Neutrophil (primary cell): Measurements from ENCODE around the gene STK26.

Source experiments
- H3K27ac ChIP-seq: fragments of 200-600 bp; sonication (generic); 2 replicates; pipeline ENCODE4 v1.5.1; 2016; ENCODE audit warnings: mild to moderate bottlenecking, moderate library complexity
- H3K27me3 ChIP-seq: fragments of 200-600 bp; sonication (generic); 2 replicates; pipeline ENCODE4 v1.6.0; 2016; ENCODE audit warnings: mild to moderate bottlenecking
- H3K36me3 ChIP-seq: fragments of 200-600 bp; sonication (generic); 2 replicates; pipeline ENCODE4 v1.5.1; 2017
- H3K4me1 ChIP-seq, 2 experiments: fragments of 200-600 bp in 1 of 2; sonication (generic) in 1 of 2; 1 replicate in 1 of 2; 2 replicates in 1 of 2; pipeline versions ENCODE4 v1.5.1 to v1.6.1; 2013 to 2016; ENCODE audit warnings: low read depth in 1 of 2, low read length in 1 of 2, mild to moderate bottlenecking in 1 of 2, moderate library complexity in 1 of 2; ENCODE audit not compliant: control insufficient read depth in 1 of 2, insufficient read depth in 1 of 2
- H3K4me3 ChIP-seq, 2 experiments: fragments of 200-600 bp in 1 of 2; sonication (generic) in 1 of 2; 1 replicate in 1 of 2; 2 replicates in 1 of 2; pipeline ENCODE4 v1.5.1; 2013 to 2016; ENCODE audit warnings: low read depth in 1 of 2, low read length in 1 of 2, mild to moderate bottlenecking in 1 of 2, moderate library complexity in 1 of 2
- H3K9me3 ChIP-seq: fragments of 200-600 bp; sonication (generic); 2 replicates; pipeline ENCODE4 v1.5.1; 2016
- CTCF ChIP-seq: fragments of 200-600 bp; sonication (generic); IDR thresholded peaks from 2 replicates; pipeline ENCODE4 v1.5.1; 2016; ENCODE audit warnings: antibody characterized with exemption

Gene STK26

DNA sequence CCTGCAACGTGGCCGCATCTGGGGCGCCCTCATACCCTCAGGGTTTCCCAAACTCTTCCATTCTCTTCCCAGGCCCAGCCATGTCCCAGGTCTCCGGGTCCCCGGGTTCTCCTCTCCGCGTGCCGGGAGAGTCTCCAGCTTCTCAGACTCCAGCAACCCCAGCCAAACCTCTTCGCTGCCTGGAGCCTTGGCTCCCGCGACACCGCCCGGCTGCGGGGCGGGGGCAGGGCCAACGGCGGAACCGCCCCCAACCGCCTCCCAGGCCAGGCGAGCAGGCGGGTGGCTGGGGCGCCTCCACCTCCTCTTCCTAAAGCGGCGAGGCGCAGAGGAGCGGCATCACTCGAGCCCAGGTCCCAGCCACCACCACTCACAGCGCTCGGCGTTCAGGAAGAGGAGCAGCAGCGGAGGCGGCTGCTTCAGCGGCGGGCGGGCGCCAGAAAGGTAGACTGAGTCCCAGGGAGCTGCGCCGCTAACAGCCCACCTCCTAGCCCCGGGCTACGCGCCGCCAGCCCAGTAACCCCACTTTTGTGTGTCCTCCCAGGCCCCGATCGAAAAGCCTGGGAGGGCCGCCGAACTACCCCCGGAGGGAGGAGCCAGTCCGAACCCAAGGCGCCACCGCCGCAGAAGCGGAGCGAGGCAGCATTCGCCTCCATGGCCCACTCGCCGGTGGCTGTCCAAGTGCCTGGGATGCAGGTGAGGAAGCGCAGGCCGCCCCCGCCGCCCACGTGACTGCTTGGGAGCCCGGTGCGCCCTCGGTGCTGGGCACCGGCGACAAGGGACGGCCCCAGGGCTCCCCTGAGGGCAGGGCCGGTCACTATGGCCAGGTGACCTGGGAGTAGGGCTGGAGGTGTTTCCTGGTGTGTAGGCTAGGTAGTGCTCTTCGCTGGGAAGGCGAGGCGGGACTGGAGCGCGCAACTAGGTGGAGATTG, at the start of gene STK26:
TSS of gene STK26 (plus strand) at position 336 of the 929 bp plus-strand sequence. CDS start at position 652, 316 bp downstream.
- H3K4me1 ChIP-seq = peaks cover 34 to 58% of the 10 kb centered on the region in 2 experiments
- no peaks in the 10 kb centered on the region for H3K9me3 ChIP-seq
- no peaks in the 10 kb centered on the region for H3K27me3 ChIP-seq
- H3K36me3 ChIP-seq = no peaks in the 10 kb centered on the region
- H3K27ac ChIP-seq = peak within 1 kb of the TSS; percentile 88
- peak within 1 kb of the TSS; percentile 76 to 78 for H3K4me3 ChIP-seq
- TF ChIP-seq CTCF = no peak

- H3K4me1 ChIP-seq = no peaks in the 10 kb centered on the region
- H3K36me3 ChIP-seq = no peaks in the 10 kb centered on the region
- H3K9me3 ChIP-seq = no peaks in the 10 kb centered on the region
- no peak overlapping the region for H3K27ac ChIP-seq
- H3K4me3 ChIP-seq = no peak overlapping the region
- TF ChIP-seq CTCF = no peak
- no peaks in the 10 kb centered on the region for H3K27me3 ChIP-seq
These were observed 47.3 kb upstream of the STK26 start for GRCh38 chrX:131975851-131976250.

DNA sequence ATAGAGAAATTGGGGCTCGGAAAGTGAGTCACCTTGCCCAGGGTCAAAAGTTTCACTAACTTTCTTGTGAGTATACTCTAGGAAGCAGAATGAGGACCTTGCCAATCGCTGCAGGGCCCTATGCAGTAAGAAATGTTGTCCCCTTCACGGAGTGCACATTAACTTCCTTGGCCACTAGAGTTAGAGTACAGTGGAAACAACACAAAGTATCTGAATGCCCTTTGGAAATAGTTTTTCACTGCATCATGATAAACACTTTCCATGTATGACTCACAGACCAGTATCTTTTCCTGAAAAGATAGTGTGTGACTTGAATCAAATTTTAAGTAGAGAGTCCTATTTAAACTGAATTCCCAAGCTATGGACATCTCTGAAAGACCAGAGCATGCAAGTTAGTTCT, 45.5 kb upstream of the STK26 start:
- no peaks in the 10 kb centered on the region for H3K36me3 ChIP-seq
- no peaks in the 10 kb centered on the region for H3K9me3 ChIP-seq
- TF ChIP-seq CTCF = no peak
- no peaks in the 10 kb centered on the region for H3K27me3 ChIP-seq
- no peak overlapping the region for H3K4me3 ChIP-seq
- no peaks in the 10 kb centered on the region for H3K4me1 ChIP-seq
- H3K27ac ChIP-seq = no peak overlapping the region

GRCh38 chrX:131979116-131979515, 44.0 kb upstream of the STK26 start:
- no peak for TF ChIP-seq CTCF
- Histone ChIP-seq H3K27me3 (no peaks in the 10 kb centered on the region), H3K4me1 (no peaks in the 10 kb centered on the region), H3K9me3 (no peaks in the 10 kb centered on the region), H3K4me3 (no peak overlapping the region), H3K27ac (no peak overlapping the region), H3K36me3 (no peaks in the 10 kb centered on the region)

GRCh38 chrX:131985526-131986049, 37.5 kb upstream of the STK26 start:
- no peaks in the 10 kb centered on the region for H3K9me3 ChIP-seq
- no peak overlapping the region for H3K4me3 ChIP-seq
- H3K36me3 ChIP-seq = no peaks in the 10 kb centered on the region
- peak overlapping the region; percentile 93 for H3K27ac ChIP-seq
- H3K4me1 ChIP-seq = peaks cover 29 to 38% of the 10 kb centered on the region in 2 experiments
- TF ChIP-seq CTCF = no peak
- H3K27me3 ChIP-seq = no peaks in the 10 kb centered on the region
